Measurements from ENCODE around the gene GNL1. TPM values are rescaled to one million over a fixed set of nuclear protein-coding genes. Genes with fewer than 3 reads are reported as not detected.

GNL1 gene, protein sequence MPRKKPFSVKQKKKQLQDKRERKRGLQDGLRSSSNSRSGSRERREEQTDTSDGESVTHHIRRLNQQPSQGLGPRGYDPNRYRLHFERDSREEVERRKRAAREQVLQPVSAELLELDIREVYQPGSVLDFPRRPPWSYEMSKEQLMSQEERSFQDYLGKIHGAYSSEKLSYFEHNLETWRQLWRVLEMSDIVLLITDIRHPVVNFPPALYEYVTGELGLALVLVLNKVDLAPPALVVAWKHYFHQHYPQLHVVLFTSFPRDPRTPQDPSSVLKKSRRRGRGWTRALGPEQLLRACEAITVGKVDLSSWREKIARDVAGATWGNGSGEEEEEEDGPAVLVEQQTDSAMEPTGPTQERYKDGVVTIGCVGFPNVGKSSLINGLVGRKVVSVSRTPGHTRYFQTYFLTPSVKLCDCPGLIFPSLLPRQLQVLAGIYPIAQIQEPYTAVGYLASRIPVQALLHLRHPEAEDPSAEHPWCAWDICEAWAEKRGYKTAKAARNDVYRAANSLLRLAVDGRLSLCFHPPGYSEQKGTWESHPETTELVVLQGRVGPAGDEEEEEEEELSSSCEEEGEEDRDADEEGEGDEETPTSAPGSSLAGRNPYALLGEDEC
- 33.9 and 42.4 TPM in 2 replicates for total RNA-seq

DNA sequence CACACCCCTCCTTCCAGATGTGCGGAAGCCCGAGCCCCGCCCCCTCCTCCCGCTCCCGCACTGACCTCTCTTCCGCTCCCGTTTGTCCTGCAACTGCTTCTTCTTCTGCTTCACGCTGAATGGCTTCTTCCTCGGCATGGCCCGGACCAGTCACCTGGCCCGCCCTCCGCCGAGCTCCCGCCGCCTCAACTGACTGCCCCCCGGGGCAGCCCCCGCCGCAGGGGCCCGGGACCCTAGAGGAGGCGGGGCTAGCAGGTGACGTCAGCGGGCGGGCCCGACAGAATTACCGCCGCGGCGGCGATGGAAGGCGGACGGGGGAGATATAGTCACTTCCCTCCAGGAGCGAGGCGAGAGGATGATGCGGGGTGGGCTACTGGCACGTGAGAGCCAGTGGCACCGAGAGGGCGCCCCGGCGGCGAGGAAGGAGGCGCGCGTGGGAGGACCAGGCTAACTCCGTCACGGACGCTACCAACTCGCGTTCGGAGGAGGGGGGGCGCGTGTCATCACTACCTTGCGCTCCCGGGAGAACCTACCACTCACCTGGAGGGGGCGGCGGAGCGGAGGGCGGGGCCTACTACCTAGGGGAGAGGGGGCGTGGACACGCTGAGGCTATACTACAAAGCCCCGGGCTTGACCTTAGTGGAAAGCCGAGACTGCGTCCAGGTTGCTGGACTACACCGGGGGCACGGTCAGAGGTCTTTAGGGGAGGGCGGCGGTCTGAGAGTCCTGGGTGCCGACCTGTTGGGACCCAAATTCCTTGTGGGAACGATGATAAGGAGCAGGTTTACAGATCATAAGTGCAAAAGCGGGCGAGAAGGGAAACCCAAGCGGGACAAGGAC lies at the start of gene GNL1:
TSS of gene GNL1 (minus strand) at position 424 of the 840 bp plus-strand sequence. CDS start at position 138, 286 bp downstream.

DNA sequence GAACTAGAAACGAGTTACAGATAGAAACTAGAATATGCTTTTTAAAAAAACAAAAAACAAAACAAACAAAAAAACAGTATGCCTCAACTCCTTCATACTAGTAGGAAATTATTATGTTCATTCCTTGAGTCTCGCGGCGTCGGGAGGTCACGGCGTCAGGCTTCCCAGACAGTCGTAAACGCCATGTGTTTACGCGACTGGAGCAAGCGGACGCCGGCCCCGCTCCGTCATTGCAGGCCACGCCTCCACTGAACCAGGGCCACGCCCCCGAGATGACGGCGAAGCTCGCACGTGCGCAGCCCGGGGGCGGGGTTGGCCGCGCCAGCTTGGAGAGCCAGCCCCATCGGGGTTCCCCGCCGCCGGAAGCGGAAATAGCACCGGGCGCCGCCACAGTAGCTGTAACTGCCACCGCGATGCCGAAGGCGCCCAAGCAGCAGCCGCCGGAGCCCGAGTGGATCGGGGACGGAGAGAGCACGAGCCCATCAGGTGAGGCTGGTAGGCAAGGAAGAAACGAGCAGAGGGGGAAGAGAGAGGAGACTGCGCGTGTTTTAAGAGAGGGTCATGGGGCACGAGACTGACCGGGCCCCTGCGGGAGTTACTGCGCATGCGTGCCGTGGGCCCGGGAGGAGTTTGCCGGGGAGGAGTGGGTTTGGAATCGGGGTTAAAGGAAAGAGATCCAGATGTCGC lies 14.9 kb upstream of the GNL1 start, which contains the start of gene ABCF1:
TSS of gene ABCF1 (plus strand) at position 368 of the 687 bp plus-strand sequence. CDS start at position 414, 46 bp downstream.

GRCh38 chr6:30556906-30557682 lies 805 bp upstream of the GNL1 start, which contains the start of gene PRR3:
PRR3 (plus strand) TSS chr6:30557295; CDS start chr6:30557345, 50 bp downstream.

Other genes starting within 250 kb of the GNL1 start
- 10.9 and 12.5 TPM in 2 replicates for gene TRIM39, start 229.6 kb downstream of the GNL1 start, total RNA-seq
- 39.5 and 44.8 TPM in 2 replicates for gene RPP21, start 211.3 kb downstream of the GNL1 start, total RNA-seq
- gene HLA-E, start 67.0 kb downstream of the GNL1 start, total RNA-seq: 168 and 253 TPM in 2 replicates
- 0.72 and 1.5 TPM in 2 replicates for gene PRR3, start 806 bp upstream of the GNL1 start, total RNA-seq
- gene ABCF1, start 15.0 kb upstream of the GNL1 start, total RNA-seq: 25.6 and 37.8 TPM in 2 replicates
- gene PPP1R10, start 60.8 kb upstream of the GNL1 start, total RNA-seq: 9.6 and 15.3 TPM in 2 replicates
- 50.4 and 72.0 TPM in 2 replicates for gene MRPS18B, start 61.4 kb upstream of the GNL1 start, total RNA-seq
- 2.6 and 3.6 TPM in 2 replicates for gene ATAT1, start 70.4 kb upstream of the GNL1 start, total RNA-seq
- gene C6orf136, start 90.6 kb upstream of the GNL1 start, total RNA-seq: 4.3 and 5.8 TPM in 2 replicates
- gene DHX16, start 116.5 kb upstream of the GNL1 start, total RNA-seq: 35.0 and 39.8 TPM in 2 replicates
- gene PPP1R18, start 130.2 kb upstream of the GNL1 start, total RNA-seq: 22.2 and 44.1 TPM in 2 replicates
- gene NRM, start 134.5 kb upstream of the GNL1 start, total RNA-seq: 0.85 and 1.7 TPM in 2 replicates
- gene MDC1, start 160.8 kb upstream of the GNL1 start, total RNA-seq: 1.7 and 2.4 TPM in 2 replicates
- 153 and 214 TPM in 2 replicates for gene TUBB, start 163.9 kb upstream of the GNL1 start, total RNA-seq
- 19.0 and 33.7 TPM in 2 replicates for gene FLOT1, start 186.2 kb upstream of the GNL1 start, total RNA-seq
- 211 and 248 TPM in 2 replicates for gene IER3, start 188.1 kb upstream of the GNL1 start, total RNA-seq

Data from tracheal epithelial cell (primary cell).